Subcutaneous abdominal adipose tissue (tissue), 5 donors: Measurements from ENCODE around the gene RSKR.
"Not testable (repeated sequence)": the region's sequence is repeated elsewhere in the genome, so short reads cannot be mapped to it uniquely, and the experiment has no call there.

Source experiments
- H3K27ac ChIP-seq: one replicate; pipeline ENCODE4 v1.7.0; 2013; ENCODE audit warnings: low read depth, mild to moderate bottlenecking, inconsistent platforms, low read length, moderate library complexity
- H3K27me3 ChIP-seq, 5 donors: one replicate each; pipeline ENCODE4 v1.7.0; 2013; ENCODE audit warnings: low read length in 5 of 5, inconsistent platforms in 1 of 5; ENCODE audit not compliant: control insufficient read depth in 5 of 5, insufficient read depth in 4 of 5
- H3K36me3 ChIP-seq, 5 donors: one replicate each; pipeline ENCODE4 v1.7.0; 2013; ENCODE audit warnings: low read length in 5 of 5; ENCODE audit not compliant: control insufficient read depth in 5 of 5, insufficient read depth in 5 of 5
- H3K4me1 ChIP-seq, 5 donors: one replicate each; pipeline ENCODE4 v1.7.0; 2013; ENCODE audit warnings: low read length in 5 of 5, mild to moderate bottlenecking in 3 of 5, moderate library complexity in 1 of 5; ENCODE audit not compliant: control insufficient read depth in 5 of 5, insufficient read depth in 5 of 5
- H3K4me3 ChIP-seq, 5 donors: one replicate each; pipeline ENCODE4 v1.7.0; 2013; ENCODE audit warnings: low read length in 5 of 5, low read depth in 1 of 5
- H3K9ac ChIP-seq, 5 donors: one replicate each; pipeline ENCODE4 v1.7.0; 2013; ENCODE audit warnings: low read length in 5 of 5, mild to moderate bottlenecking in 4 of 5, moderate library complexity in 3 of 5
- H3K9me3 ChIP-seq, 5 donors: one replicate each; pipeline ENCODE4 v1.7.0; 2013; ENCODE audit warnings: low read length in 5 of 5; ENCODE audit not compliant: control insufficient read depth in 5 of 5
- donor health status: healthy.
- donor health status: healthy.
- donor health status: healthy.
- donor health status: healthy.
- donor health status: healthy.

The RSKR gene

GRCh38 chr17:28580959-28581358 is 33.0 kb downstream of the RSKR start:
- Histone ChIP-seq H3K9me3 (no peaks in the 10 kb centered on the region), H3K4me1 (peaks cover 0 to 14% (median 12%) of the 10 kb centered on the region in 5 donors), H3K9ac (no peak overlapping the region), H3K27me3 (no peaks in the 10 kb centered on the region), H3K36me3 (peaks cover 5 to 32% (median 15%) of the 10 kb centered on the region in 5 donors), H3K27ac (no peak overlapping the region), H3K4me3 (no peak overlapping the region)

GRCh38 chr17:28579526-28579925 is 34.5 kb downstream of the RSKR start:
- Histone ChIP-seq H3K9me3 (no peaks in the 10 kb centered on the region), H3K4me1 (peaks cover 2 to 22% (median 20%) of the 10 kb centered on the region in 5 donors), H3K4me3 (no peak overlapping the region), H3K9ac (no peak overlapping the region), H3K36me3 (peaks cover 4 to 20% (median 7%) of the 10 kb centered on the region in 5 donors), H3K27ac (no peak overlapping the region), H3K27me3 (no peaks in the 10 kb centered on the region)

GRCh38 chr17:28578246-28579195 is 35.5 kb downstream of the RSKR start:
- Histone ChIP-seq H3K9me3 (no peaks in the 10 kb centered on the region), H3K36me3 (peaks cover 0 to 14% (median 4%) of the 10 kb centered on the region in 5 donors), H3K27ac (no peak overlapping the region), H3K4me1 (peaks cover 2 to 22% (median 20%) of the 10 kb centered on the region in 5 donors), H3K4me3 (no peak overlapping the region), H3K27me3 (no peaks in the 10 kb centered on the region), H3K9ac (no peak overlapping the region)

GRCh38 chr17:28577466-28577824 is 36.5 kb downstream of the RSKR start:
- H3K36me3 ChIP-seq: peaks cover 0 to 12% (median 0%) of the 10 kb centered on the region in 5 donors
- H3K4me1 ChIP-seq: peaks cover 2 to 26% (median 25%) of the 10 kb centered on the region in 5 donors
- no peaks in the 10 kb centered on the region for H3K27me3 ChIP-seq
- H3K9me3 ChIP-seq: no peaks in the 10 kb centered on the region
- H3K4me3 ChIP-seq: peak overlapping the region in 2 of 5 donors; percentile 43 to 54
- no peak overlapping the region for H3K27ac ChIP-seq
- no peak overlapping the region for H3K9ac ChIP-seq

- Histone ChIP-seq H3K4me3 (peak within 1 kb of the TSS; percentile 43 to 58 (median 52)), H3K36me3 (peaks cover 0 to 12% (median 0%) of the 10 kb centered on the region in 5 donors), H3K27ac (no peak within 1 kb of the TSS), H3K4me1 (peaks cover 5 to 31% (median 30%) of the 10 kb centered on the region in 5 donors), H3K27me3 (no peaks in the 10 kb centered on the region), H3K9me3 (no peaks in the 10 kb centered on the region), H3K9ac (peak within 1 kb of the TSS in 2 of 5 donors; percentile 20 to 21)
These were observed 37.1 kb downstream of the RSKR start, which contains the start of gene ALDOC for GRCh38 chr17:28576758-28577465. Gene ALDOC, minus strand, starts transcription at chr17:28576895. Its CDS starts 1,363 bp downstream, at chr17:28575532.

- H3K9me3 ChIP-seq, H3K9ac ChIP-seq, H3K27ac ChIP-seq, H3K27me3 ChIP-seq: not testable (repeated sequence)
- H3K4me1 ChIP-seq: peaks cover 5 to 36% (median 33%) of the 10 kb centered on the region in 5 donors
- peak overlapping the region in 1 of 5 donors; percentile 17 for H3K4me3 ChIP-seq
- peaks cover 0 to 12% (median 0%) of the 10 kb centered on the region in 5 donors for H3K36me3 ChIP-seq
These were observed 38.0 kb downstream of the RSKR start for GRCh38 chr17:28576016-28576415.

- H3K9ac ChIP-seq: no peak overlapping the region
- no peak overlapping the region for H3K27ac ChIP-seq
- peaks cover 7 to 43% (median 41%) of the 10 kb centered on the region in 5 donors for H3K4me1 ChIP-seq
- peaks cover 0 to 12% (median 0%) of the 10 kb centered on the region in 5 donors for H3K36me3 ChIP-seq
- no peaks in the 10 kb centered on the region for H3K9me3 ChIP-seq
- H3K27me3 ChIP-seq: no peaks in the 10 kb centered on the region
- H3K4me3 ChIP-seq: no peak overlapping the region
These were observed 38.7 kb downstream of the RSKR start for GRCh38 chr17:28575126-28575795.

GRCh38 chr17:28574526-28574925 is 39.5 kb downstream of the RSKR start:
- H3K4me3 ChIP-seq: no peak overlapping the region

GRCh38 chr17:28573966-28574480 is 40.0 kb downstream of the RSKR start:
- H3K27ac ChIP-seq: no peak overlapping the region
- no peaks in the 10 kb centered on the region for H3K9me3 ChIP-seq
- no peaks in the 10 kb centered on the region for H3K27me3 ChIP-seq
- no peak overlapping the region for H3K9ac ChIP-seq
- H3K36me3 ChIP-seq: peaks cover 0 to 10% (median 0%) of the 10 kb centered on the region in 5 donors
- H3K4me3 ChIP-seq: no peak overlapping the region
- H3K4me1 ChIP-seq: peaks cover 7 to 54% (median 48%) of the 10 kb centered on the region in 5 donors

More at GRCh38 chr17:28574526-28574925, 39.5 kb downstream of the RSKR start:
- H3K4me1 ChIP-seq: peaks cover 7 to 51% (median 46%) of the 10 kb centered on the region in 5 donors
- no peak overlapping the region for H3K27ac ChIP-seq
- H3K36me3 ChIP-seq: peaks cover 0 to 12% (median 0%) of the 10 kb centered on the region in 5 donors
- H3K9ac ChIP-seq: no peak overlapping the region
- no peaks in the 10 kb centered on the region for H3K9me3 ChIP-seq
- H3K27me3 ChIP-seq: no peaks in the 10 kb centered on the region
